ENCODE data around the gene CA10.

GRCh38 chr17:51909971-51910370, 248.5 kb downstream of the CA10 start:
- TF ChIP-seq EP300 (IDR thresholded peaks at IDR 0.05; ENCODE audit: low read depth) (no peak), POLR2AphosphoS5 (IDR thresholded peaks at IDR 0.05) (no peak), POLR2A (IDR thresholded peaks at IDR 0.05) (no peak), CTCF (IDR thresholded peaks at IDR 0.05) (no peak)

Data from transverse colon (tissue), 4 donors.